MG63 (cell line): ENCODE measurements around the gene ITSN2. TPM values are rescaled to one million over a fixed set of nuclear protein-coding genes. Genes with fewer than 3 reads are reported as not detected.

Source experiments
- DNase-seq: peaks from one replicate; pipeline ENCODE4 v3.0.0-alpha.2; 2020
- H3K27me3 ChIP-seq: fragments of 250-450 bp; sonication (Bioruptor Pico); 2 replicates; pipeline ENCODE4 v1.5.1; 2020; ENCODE audit warnings: mild to moderate bottlenecking, moderate library complexity
- H3K36me3 ChIP-seq: fragments of 250-450 bp; sonication (Bioruptor Pico); 2 replicates; pipeline ENCODE4 v1.5.1; 2020; ENCODE audit warnings: mild to moderate bottlenecking, moderate library complexity
- H3K4me3 ChIP-seq: fragments of 250-450 bp; sonication (Bioruptor Pico); 2 replicates; pipeline ENCODE4 v1.5.1; 2020; ENCODE audit warnings: mild to moderate bottlenecking, moderate library complexity
- H3K9me3 ChIP-seq: fragments of 250-450 bp; sonication (Bioruptor Pico); 2 replicates; pipeline ENCODE4 v1.5.1; 2020; ENCODE audit warnings: mild to moderate bottlenecking, moderate library complexity
- total RNA-seq: library from RNA; depleted of rRNA; stranded (reverse); fragments of >200 nt; shearing (Covaris generic); gene quantifications from 2 replicates; pipeline ENCODE4 v1.2.3, GENCODE V29; 2014; ENCODE audit warnings: low replicate concordance

ITSN2 gene
- total RNA-seq, 1 experiment from 2014 or later: 7.2 TPM

DNA sequence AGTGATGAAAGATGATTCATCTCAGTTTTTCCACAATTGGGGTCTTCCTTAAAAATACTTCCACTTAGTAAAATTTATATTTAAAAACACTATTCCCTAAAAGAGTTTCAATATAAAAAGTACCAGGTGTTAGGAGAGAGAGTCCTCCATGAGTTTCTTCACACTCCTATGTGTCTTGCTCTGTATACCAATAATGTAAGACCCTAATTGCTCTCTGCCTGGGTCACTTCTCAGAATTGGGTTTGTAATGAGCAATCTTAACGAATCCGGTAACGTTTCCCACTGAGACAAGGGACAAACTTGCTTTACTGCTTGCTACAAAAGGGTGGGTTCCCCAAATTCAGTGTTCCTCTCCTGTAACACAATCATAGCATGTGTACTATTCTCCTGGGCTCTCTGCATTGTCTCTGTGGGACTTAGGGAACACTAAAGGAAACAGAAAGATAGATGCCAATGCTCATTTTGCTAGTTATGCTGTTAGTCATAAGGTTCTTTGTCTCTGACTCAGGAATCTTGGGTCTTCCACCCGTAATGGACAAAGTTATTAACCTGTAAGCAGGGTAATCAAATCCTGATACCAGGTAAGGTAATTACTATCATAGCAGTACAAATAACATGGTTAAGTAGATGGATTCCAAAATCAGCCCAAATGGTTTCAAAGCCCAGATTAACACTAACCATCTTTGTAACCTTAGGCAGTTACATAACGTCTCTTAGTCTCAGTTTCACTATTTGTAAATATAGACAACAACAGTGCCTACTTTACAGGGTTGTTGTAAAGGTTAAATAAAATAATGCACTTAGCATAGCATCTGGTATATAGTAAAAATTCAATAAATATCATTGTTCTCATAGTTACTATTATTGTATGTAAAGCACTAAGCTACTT is 46.3 kb downstream of the ITSN2 start:
- no peaks in the 10 kb centered on the region for H3K9me3 ChIP-seq
- H3K36me3 ChIP-seq: no peaks in the 10 kb centered on the region; the same call in 1 of the 2 replicates
- no peak overlapping the region for H3K4me3 ChIP-seq
- no peaks in the 10 kb centered on the region for H3K27me3 ChIP-seq
- DNase-seq: no peak

DNA sequence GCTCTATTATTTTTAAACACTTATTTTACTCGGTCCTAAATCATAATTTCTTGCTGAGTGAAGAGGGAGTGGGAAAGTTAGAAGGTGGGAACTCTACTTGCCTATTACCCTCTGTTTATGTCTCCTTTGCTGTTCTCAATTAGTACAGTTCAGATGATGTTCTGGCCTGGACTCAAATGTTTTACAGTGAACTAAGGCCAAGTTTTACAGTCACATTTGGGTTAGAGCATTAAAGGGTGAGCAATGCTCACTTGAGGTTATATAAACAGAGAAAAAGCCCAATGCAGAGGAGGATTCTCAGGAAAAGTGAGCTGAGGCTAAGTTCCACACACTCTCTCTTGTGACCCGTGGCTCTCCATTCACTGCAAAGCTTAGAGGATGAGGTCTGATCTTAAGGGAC is 52.4 kb downstream of the ITSN2 start:
- peaks cover 3% of the 10 kb centered on the region; the same call in 1 of the 2 replicates for H3K36me3 ChIP-seq
- no peak for DNase-seq
- H3K27me3 ChIP-seq: no peaks in the 10 kb centered on the region
- H3K9me3 ChIP-seq: no peaks in the 10 kb centered on the region
- no peak overlapping the region for H3K4me3 ChIP-seq

DNA sequence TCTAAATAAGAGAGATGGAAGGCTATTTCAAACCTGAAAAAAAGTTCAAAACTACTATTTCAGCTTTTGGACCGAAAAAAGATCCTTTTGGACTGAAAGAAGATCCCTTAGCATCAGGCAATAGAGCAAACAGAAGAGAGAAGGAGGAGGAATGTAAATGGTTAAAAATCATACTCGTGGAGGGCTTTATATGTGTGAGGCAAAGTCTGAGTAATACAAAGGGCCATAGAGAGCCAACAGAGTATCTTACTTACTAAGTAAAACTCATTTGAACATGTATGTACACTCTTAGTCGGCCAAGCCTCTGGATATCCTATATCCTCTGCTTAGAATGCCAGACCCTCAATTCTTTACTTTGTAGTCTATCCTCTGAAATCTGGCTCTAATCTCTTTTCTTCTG is 55.7 kb downstream of the ITSN2 start:
- no peak for DNase-seq

DNA sequence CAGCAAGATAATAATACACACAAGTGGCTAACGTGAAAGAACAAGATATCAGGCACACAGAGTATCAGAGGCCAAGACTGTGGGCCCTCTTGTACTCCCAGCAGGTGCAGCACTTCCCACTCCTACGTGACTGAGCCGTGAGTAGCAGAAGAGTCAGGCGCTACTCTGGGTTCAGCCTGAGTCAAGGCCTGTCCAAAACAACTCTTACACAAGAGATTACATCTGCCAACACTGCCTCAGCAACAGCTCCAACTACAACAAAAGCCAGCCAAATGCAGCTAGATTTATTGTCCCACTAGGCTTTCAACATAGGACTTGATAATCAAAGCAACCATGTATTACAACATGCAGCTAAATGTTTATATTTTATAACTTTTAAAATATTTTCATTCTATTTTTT is 56.2 kb downstream of the ITSN2 start:
- H3K36me3 ChIP-seq: peaks cover 11% of the 10 kb centered on the region

More for the DNA sequence above, 55.7 kb downstream of the ITSN2 start:
- Histone ChIP-seq H3K9me3 (no peaks in the 10 kb centered on the region), H3K36me3 (peaks cover 8% of the 10 kb centered on the region), H3K27me3 (no peaks in the 10 kb centered on the region), H3K4me3 (no peak overlapping the region)

DNA sequence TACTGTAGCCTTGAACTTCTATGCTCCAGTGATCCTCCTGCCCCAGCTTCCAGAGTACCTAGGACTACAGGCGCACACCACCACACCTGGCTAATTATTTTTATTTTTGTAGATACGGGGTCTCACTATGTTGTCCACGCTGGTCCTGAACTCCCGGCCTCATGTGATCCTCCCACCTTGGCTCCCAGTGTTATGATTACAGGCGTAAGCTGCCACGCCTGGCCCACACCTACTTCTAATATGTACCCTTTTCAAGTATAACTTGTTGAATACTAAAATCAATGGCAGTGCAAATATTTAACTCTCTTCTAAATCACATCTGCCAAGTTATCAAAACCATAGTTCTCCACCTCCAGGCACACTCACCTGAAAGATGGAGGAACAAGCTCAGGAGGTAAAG is 58.7 kb downstream of the ITSN2 start:
- Histone ChIP-seq H3K36me3 (peaks cover 15% of the 10 kb centered on the region), H3K9me3 (no peaks in the 10 kb centered on the region)
- DNase-seq: no peak

More for the DNA sequence above, 56.2 kb downstream of the ITSN2 start:
- H3K4me3 ChIP-seq: no peak overlapping the region
- no peaks in the 10 kb centered on the region for H3K9me3 ChIP-seq
- DNase-seq: peak; percentile 85
- H3K27me3 ChIP-seq: no peaks in the 10 kb centered on the region

DNA sequence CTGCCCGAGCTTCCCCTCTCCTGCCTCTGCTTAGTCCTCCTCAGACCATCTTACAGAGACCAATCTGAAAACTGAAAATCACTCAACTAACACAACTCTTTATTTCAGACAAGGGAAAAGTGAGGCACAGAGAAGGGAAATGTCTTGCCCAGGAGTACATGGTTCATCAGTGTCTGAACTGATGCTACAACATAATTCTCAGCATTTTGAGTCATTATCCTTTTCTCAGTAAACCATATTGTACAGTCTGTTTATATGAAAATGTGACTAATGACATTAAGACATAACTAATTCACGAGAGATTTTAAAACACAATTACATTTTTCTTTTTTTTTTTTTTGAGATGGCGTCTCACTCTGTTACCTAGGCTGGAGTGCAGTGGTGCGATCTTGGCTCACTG is 62.7 kb downstream of the ITSN2 start:
- Histone ChIP-seq H3K27me3 (no peaks in the 10 kb centered on the region), H3K36me3 (peaks cover 19% of the 10 kb centered on the region), H3K4me3 (no peak overlapping the region), H3K9me3 (no peaks in the 10 kb centered on the region)
- DNase-seq: no peak

More for the DNA sequence above, 58.7 kb downstream of the ITSN2 start:
- no peaks in the 10 kb centered on the region for H3K27me3 ChIP-seq
- H3K4me3 ChIP-seq: no peak overlapping the region

DNA sequence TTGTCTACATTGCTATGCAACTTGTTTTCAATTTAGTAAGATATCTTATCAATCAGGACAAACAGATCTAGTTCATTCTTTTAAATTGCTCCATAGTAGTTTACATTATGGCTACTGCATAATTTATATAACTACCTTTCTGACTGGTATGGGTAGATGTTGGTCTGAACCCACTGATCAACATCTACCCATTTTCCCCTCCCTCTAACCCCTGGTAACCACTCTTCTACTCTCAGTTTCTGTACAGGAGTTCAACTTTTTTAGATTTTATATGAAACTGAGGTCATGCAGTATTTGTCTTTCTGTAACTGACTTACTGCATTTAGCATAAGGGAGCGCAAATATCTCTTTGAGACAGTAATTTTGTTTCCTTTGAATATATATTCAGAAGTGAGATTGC is 73.2 kb downstream of the ITSN2 start:
- H3K36me3 ChIP-seq: no peaks in the 10 kb centered on the region
- no peaks in the 10 kb centered on the region for H3K27me3 ChIP-seq
- no peak for DNase-seq
- no peak overlapping the region for H3K4me3 ChIP-seq
- no peaks in the 10 kb centered on the region for H3K9me3 ChIP-seq

DNA sequence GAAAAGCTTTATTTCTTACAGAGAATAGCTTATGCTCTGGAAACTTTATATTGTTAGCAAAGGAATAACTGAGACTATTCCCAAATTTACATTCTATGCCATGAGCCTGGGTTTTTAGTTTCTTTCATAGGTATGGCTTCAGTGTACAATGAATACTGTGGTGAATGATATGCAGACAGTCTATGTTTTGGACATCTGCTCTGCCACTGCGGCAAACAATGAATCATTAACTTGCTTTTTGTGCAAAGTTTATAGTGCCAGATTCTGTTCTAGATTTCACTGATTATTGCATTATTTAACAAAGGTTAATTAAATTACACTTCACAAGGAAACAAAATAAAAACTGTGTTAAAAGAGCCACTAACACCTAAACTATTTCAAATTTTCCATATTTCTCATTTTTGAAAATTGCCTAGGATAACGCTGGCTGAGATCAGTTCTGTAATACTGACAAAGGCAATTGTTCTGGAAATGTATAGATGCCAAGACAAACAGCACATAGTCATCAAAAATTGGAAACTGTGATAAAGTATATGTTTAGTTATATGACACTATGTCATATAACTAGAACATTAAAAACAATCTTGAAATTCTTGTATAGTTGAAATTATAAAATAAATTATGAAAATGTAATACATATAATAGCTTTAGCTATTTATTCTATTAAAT is 74.7 kb downstream of the ITSN2 start:
- Histone ChIP-seq H3K27me3 (no peaks in the 10 kb centered on the region), H3K36me3 (no peaks in the 10 kb centered on the region), H3K9me3 (no peaks in the 10 kb centered on the region), H3K4me3 (no peak overlapping the region)
- no peak for DNase-seq

DNA sequence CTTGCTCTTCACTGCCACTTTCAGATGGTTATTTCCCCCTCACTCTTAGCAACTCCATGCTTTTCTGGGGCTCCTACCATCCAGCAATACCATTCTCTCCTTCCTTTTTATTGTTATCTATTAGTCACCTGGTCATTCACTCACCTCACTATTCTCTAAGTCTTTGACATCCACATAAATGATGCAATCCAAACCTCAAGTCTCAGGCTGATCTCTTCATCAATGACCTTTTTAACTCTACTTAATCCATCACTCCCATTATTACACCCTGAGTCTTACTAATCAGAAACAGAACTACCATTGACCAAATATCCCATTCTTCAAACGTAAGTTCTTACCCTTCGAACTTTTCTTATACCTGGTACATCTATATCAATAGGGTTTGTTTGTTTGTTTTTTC is 79.7 kb downstream of the ITSN2 start:
- H3K4me3 ChIP-seq: no peak overlapping the region
- H3K9me3 ChIP-seq: no peaks in the 10 kb centered on the region
- DNase-seq: no peak
- H3K27me3 ChIP-seq: no peaks in the 10 kb centered on the region
- H3K36me3 ChIP-seq: 0 out of 2 replicates have a peak, but pooled peaks cover under 1% of the 10 kb centered on the region

DNA sequence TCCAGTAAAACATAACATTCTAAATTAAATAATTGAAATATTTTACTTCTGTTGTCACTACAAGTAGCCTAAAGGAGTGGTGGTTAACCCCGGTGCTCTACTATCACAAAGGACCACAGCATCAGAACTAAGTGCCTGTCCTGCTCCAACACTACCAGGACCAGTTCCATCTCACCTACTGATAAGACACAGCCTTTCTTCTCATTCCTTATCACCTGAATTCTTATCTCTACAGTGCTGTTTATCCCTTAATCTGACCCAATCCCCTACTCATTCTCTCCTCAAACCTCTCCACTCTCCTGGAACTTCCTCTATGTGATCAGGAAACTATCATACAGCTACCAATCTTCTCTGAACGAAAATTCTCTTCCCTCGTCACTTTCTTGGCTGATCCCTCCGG is 80.2 kb downstream of the ITSN2 start:
- Histone ChIP-seq H3K9me3 (no peaks in the 10 kb centered on the region), H3K27me3 (no peaks in the 10 kb centered on the region), H3K36me3 (peaks cover 2% of the 10 kb centered on the region; the same call in 1 of the 2 replicates), H3K4me3 (no peak overlapping the region)
- no peak for DNase-seq

DNA sequence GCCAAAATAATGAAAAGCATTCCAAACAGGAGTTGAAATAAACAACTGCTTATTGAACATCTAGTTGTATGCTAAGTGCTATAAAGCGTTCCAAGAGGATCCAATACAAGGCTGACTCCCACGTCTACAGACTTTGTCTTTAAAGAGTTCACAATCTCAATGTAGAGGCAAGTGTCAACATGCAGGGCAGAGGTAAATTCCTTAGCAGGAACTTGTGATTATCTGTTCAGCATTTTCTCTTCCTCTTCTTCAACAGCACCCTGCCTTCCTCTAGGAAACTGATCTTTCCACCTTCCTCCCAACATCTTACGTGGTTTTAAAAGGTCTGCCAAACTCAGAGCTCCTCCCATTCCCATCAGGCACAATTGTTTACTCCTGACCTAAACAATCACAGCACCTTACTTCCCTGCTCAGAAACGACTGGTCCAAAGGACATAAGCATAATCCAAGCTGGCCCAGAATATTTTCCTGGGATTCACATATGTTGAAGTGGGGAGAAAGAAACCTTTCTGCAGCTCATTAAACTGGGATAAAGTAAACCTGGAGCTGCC is 83.9 kb downstream of the ITSN2 start:
- H3K27me3 ChIP-seq: no peaks in the 10 kb centered on the region
- no peak overlapping the region for H3K4me3 ChIP-seq
- H3K9me3 ChIP-seq: no peaks in the 10 kb centered on the region
- no peak for DNase-seq
- peaks cover 2% of the 10 kb centered on the region; the same call in 1 of the 2 replicates for H3K36me3 ChIP-seq

DNA sequence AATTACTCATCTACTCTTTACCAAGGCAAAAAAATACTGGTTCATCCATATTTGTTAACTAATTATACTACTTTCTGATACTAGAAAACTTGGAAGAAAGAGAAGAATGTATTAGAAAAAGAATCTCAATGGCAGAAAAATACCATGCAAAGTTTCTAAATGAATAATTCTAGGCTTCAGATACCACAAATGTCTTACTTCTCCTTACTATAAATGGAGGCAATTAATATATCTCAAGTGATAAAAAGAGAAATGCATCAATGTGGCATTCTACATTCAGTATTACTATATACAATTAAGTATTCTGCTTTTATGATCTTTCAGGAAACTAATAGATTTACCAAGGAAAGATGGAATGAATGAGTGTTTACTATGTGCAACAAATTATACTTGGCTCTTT is 85.5 kb downstream of the ITSN2 start:
- DNase-seq: no peak
- Histone ChIP-seq H3K4me3 (no peak overlapping the region), H3K27me3 (no peaks in the 10 kb centered on the region), H3K9me3 (no peaks in the 10 kb centered on the region), H3K36me3 (peaks cover 2% of the 10 kb centered on the region; the same call in 1 of the 2 replicates)

DNA sequence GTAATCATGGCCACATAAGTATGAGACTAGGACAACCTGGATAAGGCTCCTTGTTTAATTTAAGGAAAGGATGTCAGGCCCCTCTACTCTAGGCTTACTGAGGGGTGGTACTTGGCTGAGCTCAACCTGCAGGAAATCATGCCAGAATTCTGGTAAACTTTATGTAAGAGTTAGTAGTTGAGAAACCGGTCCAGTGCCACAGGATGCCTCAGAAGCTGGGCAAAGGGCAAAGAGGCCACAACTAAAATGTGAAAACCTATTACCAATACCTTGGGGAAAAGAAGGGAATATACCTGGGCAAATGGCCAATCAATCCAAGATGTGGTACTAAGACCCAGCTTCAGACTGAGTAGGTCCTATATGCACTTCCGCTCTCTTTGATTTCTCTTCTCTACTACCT is 86.7 kb downstream of the ITSN2 start:
- Histone ChIP-seq H3K36me3 (peaks cover 2% of the 10 kb centered on the region; the same call in 1 of the 2 replicates), H3K27me3 (no peaks in the 10 kb centered on the region), H3K4me3 (no peak overlapping the region), H3K9me3 (no peaks in the 10 kb centered on the region)
- no peak for DNase-seq

DNA sequence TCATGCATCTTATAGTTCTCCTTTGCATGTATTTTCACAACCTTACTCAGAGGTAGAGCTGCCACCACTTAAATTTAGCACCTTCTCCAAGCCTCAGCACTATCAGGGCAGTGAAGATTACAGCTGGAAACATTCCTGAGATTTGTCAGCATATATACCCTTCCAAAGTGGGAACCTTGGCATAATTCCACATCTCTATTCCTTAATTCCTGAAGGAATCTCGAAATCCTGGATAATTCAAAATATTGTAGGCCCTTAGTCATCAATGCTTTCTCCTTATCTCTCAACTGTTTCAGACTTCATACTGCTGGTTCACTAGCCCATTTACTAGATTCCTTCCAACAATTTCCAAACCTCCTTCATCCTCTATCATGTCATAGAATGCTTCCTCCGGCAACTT is 87.4 kb downstream of the ITSN2 start:
- Histone ChIP-seq H3K4me3 (no peak overlapping the region), H3K36me3 (peaks cover 2% of the 10 kb centered on the region; the same call in 1 of the 2 replicates), H3K9me3 (no peaks in the 10 kb centered on the region), H3K27me3 (no peaks in the 10 kb centered on the region)
- no peak for DNase-seq

DNA sequence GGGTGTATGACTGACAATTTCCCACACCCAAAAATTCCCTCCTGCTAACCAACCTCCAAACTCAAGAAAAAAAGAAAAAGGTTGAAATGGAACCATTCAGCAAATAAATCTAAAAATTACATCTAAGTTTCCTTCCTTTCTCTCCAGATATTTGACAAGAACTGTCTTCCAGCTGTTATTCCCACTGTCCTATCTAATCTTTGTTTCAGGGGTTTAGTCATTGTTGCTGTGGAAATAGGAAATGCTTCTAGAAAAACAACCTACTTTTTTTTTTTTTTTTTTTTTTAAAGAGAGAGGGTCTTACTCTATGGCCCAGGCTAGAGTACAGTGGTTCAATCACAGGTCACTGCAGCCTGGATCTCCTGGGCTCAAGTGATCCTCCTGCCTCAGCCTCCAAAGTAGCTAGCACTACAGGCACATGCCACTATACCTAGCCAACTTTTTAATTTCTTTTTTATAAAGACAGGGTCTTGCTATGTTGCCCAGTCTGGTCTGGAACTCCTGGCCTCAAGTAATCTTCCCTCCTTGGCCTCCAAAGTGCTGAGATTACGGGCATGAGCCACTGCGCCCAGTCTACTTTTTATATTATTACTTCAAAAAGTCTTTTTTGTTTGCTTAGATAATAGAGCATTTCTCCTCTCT is 88.1 kb downstream of the ITSN2 start:
- H3K27me3 ChIP-seq: no peaks in the 10 kb centered on the region
- H3K4me3 ChIP-seq: no peak overlapping the region
- H3K36me3 ChIP-seq: peaks cover 2% of the 10 kb centered on the region; the same call in 1 of the 2 replicates
- H3K9me3 ChIP-seq: no peaks in the 10 kb centered on the region
- DNase-seq: no peak

DNA sequence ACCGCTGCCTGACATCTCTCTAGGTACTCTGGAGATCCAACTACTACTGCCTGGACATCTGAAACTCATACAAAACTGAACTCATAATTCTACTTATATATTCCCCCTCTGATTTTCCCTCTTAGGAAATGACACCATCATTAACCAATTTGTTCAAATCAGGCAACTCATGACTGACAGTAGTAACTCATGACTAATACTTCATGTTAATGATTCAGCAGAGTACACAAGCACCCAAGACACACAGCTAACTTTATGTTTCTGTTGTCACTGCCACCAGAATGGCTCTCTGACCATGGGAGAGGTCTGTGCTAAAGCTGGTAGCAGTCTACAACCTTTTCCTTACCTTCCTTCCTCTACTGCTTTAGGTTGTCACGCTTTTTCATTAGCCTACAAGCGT is 91.1 kb downstream of the ITSN2 start:
- no peak for DNase-seq
- Histone ChIP-seq H3K4me3 (no peak overlapping the region), H3K36me3 (no peaks in the 10 kb centered on the region), H3K27me3 (no peaks in the 10 kb centered on the region), H3K9me3 (no peaks in the 10 kb centered on the region)

DNA sequence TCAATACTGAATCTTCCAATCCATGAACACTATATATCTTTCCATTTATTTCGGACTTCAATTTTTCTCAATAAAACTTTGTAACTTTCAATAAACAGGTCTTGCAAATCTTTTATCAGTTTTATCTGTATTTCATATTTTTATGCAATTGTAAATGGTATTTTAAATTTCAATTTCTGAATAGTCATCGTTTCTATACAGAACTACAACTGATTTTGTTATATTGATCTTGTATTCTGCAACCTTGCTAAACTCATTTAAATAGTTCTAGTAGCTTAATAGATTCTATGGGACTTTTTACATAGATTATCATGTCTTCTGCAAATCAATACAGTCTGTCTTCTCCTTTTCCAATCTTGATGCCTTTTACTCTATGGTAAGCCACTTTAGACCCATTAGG is 95.1 kb downstream of the ITSN2 start:
- Histone ChIP-seq H3K4me3 (no peak overlapping the region), H3K9me3 (no peaks in the 10 kb centered on the region), H3K36me3 (peaks cover 4% of the 10 kb centered on the region; the same call in 1 of the 2 replicates), H3K27me3 (no peaks in the 10 kb centered on the region)
- DNase-seq: no peak
